Measurements from ENCODE around the gene AOAH.

The AOAH gene

GRCh38 chr7:36761835-36762234 is 37.5 kb upstream of the AOAH start:
- Histone ChIP-seq H4K20me1 (ENCODE audit: insufficient read depth, low read length) (no peaks in the 10 kb centered on the region), H3K79me2 (ENCODE audit: low read length) (no peaks in the 10 kb centered on the region), H3K4me1 (ENCODE audit: low read length) (no peaks in the 10 kb centered on the region), H3K4me3 (ENCODE audit: low read length) (no peak overlapping the region), H3K9me3 (replicated peaks; ENCODE audit: insufficient read depth, low read length) (no peaks in the 10 kb centered on the region), H3K9me2 (replicated peaks; ENCODE audit: insufficient read depth, low read length) (no peaks in the 10 kb centered on the region), H2AFZ (ENCODE audit: low read length) (no peak overlapping the region), H3K4me2 (ENCODE audit: low read depth, low read length) (no peak overlapping the region), H3K27me3 (replicated peaks; ENCODE audit: insufficient read depth, low read length) (no peaks in the 10 kb centered on the region), H3K27ac (ENCODE audit: low read length) (no peak overlapping the region), H3K9ac (ENCODE audit: low read length) (no peak overlapping the region), H3K36me3 (replicated peaks; ENCODE audit: insufficient read depth, low read length) (no peaks in the 10 kb centered on the region), H3F3A (ENCODE audit: insufficient read depth, low read length) (no peaks in the 10 kb centered on the region)
- TF ChIP-seq CTCF (IDR thresholded peaks at IDR 0.05; ENCODE audit: low read length), result no peak
- DNase-seq, result no peak

GRCh38 chr7:36760856-36761762 is 36.8 kb upstream of the AOAH start:
- no peak for TF ChIP-seq EZH2 (optimal IDR thresholded peaks at IDR 0.05; ENCODE audit: low read depth, low read length)
- TF ChIP-seq EZH2phosphoT487 (IDR thresholded peaks at IDR 0.05; ENCODE audit: low read length), result no peak
- no peak for TF ChIP-seq CTCF (IDR thresholded peaks at IDR 0.05; ENCODE audit: low read length)
- Histone ChIP-seq H3K9ac (ENCODE audit: low read length) (no peak overlapping the region), H3K4me1 (ENCODE audit: low read length) (no peaks in the 10 kb centered on the region), H3K36me3 (replicated peaks; ENCODE audit: insufficient read depth, low read length) (no peaks in the 10 kb centered on the region), H3K4me2 (ENCODE audit: low read depth, low read length) (no peak overlapping the region), H3K9me3 (replicated peaks; ENCODE audit: insufficient read depth, low read length) (no peaks in the 10 kb centered on the region), H3K79me2 (ENCODE audit: low read length) (no peaks in the 10 kb centered on the region), H3K27ac (ENCODE audit: low read length) (no peak overlapping the region), H3K9me2 (replicated peaks; ENCODE audit: insufficient read depth, low read length) (no peaks in the 10 kb centered on the region), H3K27me3 (replicated peaks; ENCODE audit: insufficient read depth, low read length) (no peaks in the 10 kb centered on the region), H3F3A (ENCODE audit: insufficient read depth, low read length) (no peaks in the 10 kb centered on the region), H2AFZ (ENCODE audit: low read length) (no peak overlapping the region), H3K4me3 (ENCODE audit: low read length) (no peak overlapping the region), H4K20me1 (ENCODE audit: insufficient read depth, low read length) (no peaks in the 10 kb centered on the region)
- DNase-seq, result no peak

- no peak overlapping the region for H3K4me2 ChIP-seq (ENCODE audit: low read depth, low read length)
- no peaks in the 10 kb centered on the region for H4K20me1 ChIP-seq (ENCODE audit: insufficient read depth, low read length)
- H3K9me3 ChIP-seq (replicated peaks; ENCODE audit: insufficient read depth, low read length), result no peaks in the 10 kb centered on the region
- no peak for DNase-seq
- no peaks in the 10 kb centered on the region for H3K36me3 ChIP-seq (replicated peaks; ENCODE audit: insufficient read depth, low read length)
- H3K9ac ChIP-seq (ENCODE audit: low read length), result no peak overlapping the region
- H3K27ac ChIP-seq (ENCODE audit: low read length), result no peak overlapping the region
- no peaks in the 10 kb centered on the region for H3K79me2 ChIP-seq (ENCODE audit: low read length)
- H3K27me3 ChIP-seq (replicated peaks; ENCODE audit: insufficient read depth, low read length), result no peaks in the 10 kb centered on the region
- TF ChIP-seq EZH2 (optimal IDR thresholded peaks at IDR 0.05; ENCODE audit: low read depth, low read length) (no peak), CTCF (IDR thresholded peaks at IDR 0.05; ENCODE audit: low read length) (no peak), EZH2phosphoT487 (IDR thresholded peaks at IDR 0.05; ENCODE audit: low read length) (no peak)
- no peak overlapping the region for H3K4me3 ChIP-seq (ENCODE audit: low read length)
- no peaks in the 10 kb centered on the region for H3F3A ChIP-seq (ENCODE audit: insufficient read depth, low read length)
- H3K4me1 ChIP-seq (ENCODE audit: low read length), result no peaks in the 10 kb centered on the region
- H2AFZ ChIP-seq (ENCODE audit: low read length), result no peak overlapping the region
- H3K9me2 ChIP-seq (replicated peaks; ENCODE audit: insufficient read depth, low read length), result no peaks in the 10 kb centered on the region
Measured at GRCh38 chr7:36758879-36759278, 34.6 kb upstream of the AOAH start.
